GM19240 (cell line): ENCODE data around the gene FILIP1L.

Experiments
- DNase-seq: peaks from one replicate; pipeline ENCODE4 v3.0.0; 2011; ENCODE audit warnings: low spot score; ENCODE audit not compliant: insufficient read length

The FILIP1L gene

GRCh38 chr3:99978221-99978620, 136.1 kb downstream of the FILIP1L start:
- no peak for DNase-seq

- DNase-seq, result no peak
Measured at GRCh38 chr3:99976584-99976983, 137.7 kb downstream of the FILIP1L start.

GRCh38 chr3:99974989-99975388, 139.3 kb downstream of the FILIP1L start:
- DNase-seq, result no peak

GRCh38 chr3:99972380-99973104, 141.8 kb downstream of the FILIP1L start:
- DNase-seq, result no peak

- DNase-seq, result no peak
Measured at GRCh38 chr3:99971761-99972160, 142.5 kb downstream of the FILIP1L start.

GRCh38 chr3:99970198-99970597, 144.1 kb downstream of the FILIP1L start:
- DNase-seq, result no peak

GRCh38 chr3:99969136-99969535, 145.2 kb downstream of the FILIP1L start:
- DNase-seq, result no peak

GRCh38 chr3:99967796-99968195, 146.5 kb downstream of the FILIP1L start:
- no peak for DNase-seq

GRCh38 chr3:99966662-99967416, 147.5 kb downstream of the FILIP1L start:
- no peak for DNase-seq

- no peak for DNase-seq
Measured at GRCh38 chr3:99965681-99966408, 148.5 kb downstream of the FILIP1L start.

- DNase-seq, result no peak
Measured at GRCh38 chr3:99965077-99965476, 149.2 kb downstream of the FILIP1L start.

GRCh38 chr3:99962703-99963102, 151.6 kb downstream of the FILIP1L start:
- no peak for DNase-seq

GRCh38 chr3:99961756-99962515, 152.4 kb downstream of the FILIP1L start:
- DNase-seq, result no peak

GRCh38 chr3:99960941-99961340, 153.4 kb downstream of the FILIP1L start:
- DNase-seq, result no peak

GRCh38 chr3:99960123-99960878, 154.0 kb downstream of the FILIP1L start:
- DNase-seq, result no peak

GRCh38 chr3:99958222-99958912, 155.9 kb downstream of the FILIP1L start:
- DNase-seq, result no peak

GRCh38 chr3:99957151-99957796, 157.0 kb downstream of the FILIP1L start:
- DNase-seq, result no peak

GRCh38 chr3:99955773-99956562, 158.3 kb downstream of the FILIP1L start:
- no peak for DNase-seq
